ENCODE results near the gene TTI1.

The TTI1 gene

GRCh38 chr20:37973059-37973910, 60.0 kb downstream of the TTI1 start:
- Histone ChIP-seq H3K27me3 (ENCODE audit: insufficient read depth, low read length, poor library complexity) (no peaks in the 10 kb centered on the region), H3K9me3 (ENCODE audit: insufficient read depth, low read length, severe bottlenecking) (no peaks in the 10 kb centered on the region), H3K4me2 (ENCODE audit: insufficient read depth, low read length) (no peak overlapping the region), H3K79me2 (ENCODE audit: insufficient read depth, low read length) (no peaks in the 10 kb centered on the region), H3K9ac (ENCODE audit: low read depth, low read length) (no peak overlapping the region), H4K20me1 (ENCODE audit: insufficient read depth, low read length) (peaks cover 4% of the 10 kb centered on the region; the same call in 1 of the 2 replicates), H3K36me3 (ENCODE audit: insufficient read depth, low read length) (no peaks in the 10 kb centered on the region), H3K4me1 (ENCODE audit: insufficient read depth, low read length) (no peaks in the 10 kb centered on the region), H2AFZ (ENCODE audit: low read depth, low read length) (no peak overlapping the region), H3K27ac (ENCODE audit: low read length) (no peak overlapping the region), H3K4me3 (ENCODE audit: low read depth in 1 of 2, low read length in 2 of 2) (no peak overlapping the region)
- TF ChIP-seq CTCF (IDR thresholded peaks at IDR 0.05; ENCODE audit: borderline replicate concordance, extremely low read depth, low read length, poor library complexity, severe bottlenecking): no peak
- no peak for TF ChIP-seq EZH2 (IDR thresholded peaks at IDR 0.05; ENCODE audit: borderline replicate concordance, low read depth, low read length, severe bottlenecking)
- DNase-seq (no peak), ATAC-seq (ENCODE audit: insufficient read depth, low read depth) (no peak)

- no peak overlapping the region for H3K4me2 ChIP-seq (ENCODE audit: insufficient read depth, low read length)
Observed at GRCh38 chr20:37972256-37973058, 60.8 kb downstream of the TTI1 start.

GRCh38 chr20:37971561-37972127, 61.6 kb downstream of the TTI1 start:
- Histone ChIP-seq H3K27ac (ENCODE audit: low read length) (no peak overlapping the region), H3K4me2 (ENCODE audit: insufficient read depth, low read length) (no peak overlapping the region), H3K79me2 (ENCODE audit: insufficient read depth, low read length) (no peaks in the 10 kb centered on the region), H3K9ac (ENCODE audit: low read depth, low read length) (no peak overlapping the region), H2AFZ (ENCODE audit: low read depth, low read length) (no peak overlapping the region), H3K4me3 (ENCODE audit: low read depth in 1 of 2, low read length in 2 of 2) (no peak overlapping the region), H4K20me1 (ENCODE audit: insufficient read depth, low read length) (0 out of 2 replicates have a peak, but pooled peaks cover 2% of the 10 kb centered on the region), H3K4me1 (ENCODE audit: insufficient read depth, low read length) (no peaks in the 10 kb centered on the region), H3K36me3 (ENCODE audit: insufficient read depth, low read length) (no peaks in the 10 kb centered on the region), H3K27me3 (ENCODE audit: insufficient read depth, low read length, poor library complexity) (no peaks in the 10 kb centered on the region), H3K9me3 (ENCODE audit: insufficient read depth, low read length, severe bottlenecking) (no peaks in the 10 kb centered on the region)
- TF ChIP-seq EZH2 (IDR thresholded peaks at IDR 0.05; ENCODE audit: borderline replicate concordance, low read depth, low read length, severe bottlenecking): no peak
- no peak for TF ChIP-seq CTCF (IDR thresholded peaks at IDR 0.05; ENCODE audit: borderline replicate concordance, extremely low read depth, low read length, poor library complexity, severe bottlenecking)
- DNase-seq (no peak), ATAC-seq (ENCODE audit: insufficient read depth, low read depth) (no peak)

More at GRCh38 chr20:37972256-37973058, 60.8 kb downstream of the TTI1 start:
- Histone ChIP-seq H3K4me1 (ENCODE audit: insufficient read depth, low read length) (no peaks in the 10 kb centered on the region), H3K27ac (ENCODE audit: low read length) (no peak overlapping the region), H3K4me3 (ENCODE audit: low read depth in 1 of 2, low read length in 2 of 2) (no peak overlapping the region), H3K79me2 (ENCODE audit: insufficient read depth, low read length) (no peaks in the 10 kb centered on the region), H3K27me3 (ENCODE audit: insufficient read depth, low read length, poor library complexity) (no peaks in the 10 kb centered on the region), H2AFZ (ENCODE audit: low read depth, low read length) (no peak overlapping the region), H3K36me3 (ENCODE audit: insufficient read depth, low read length) (no peaks in the 10 kb centered on the region), H4K20me1 (ENCODE audit: insufficient read depth, low read length) (0 out of 2 replicates have a peak, but pooled peaks cover 4% of the 10 kb centered on the region), H3K9me3 (ENCODE audit: insufficient read depth, low read length, severe bottlenecking) (no peaks in the 10 kb centered on the region), H3K9ac (ENCODE audit: low read depth, low read length) (no peak overlapping the region)
- TF ChIP-seq CTCF (IDR thresholded peaks at IDR 0.05; ENCODE audit: borderline replicate concordance, extremely low read depth, low read length, poor library complexity, severe bottlenecking): no peak
- no peak for TF ChIP-seq EZH2 (IDR thresholded peaks at IDR 0.05; ENCODE audit: borderline replicate concordance, low read depth, low read length, severe bottlenecking)
- DNase-seq: no peak
- no peak for ATAC-seq (ENCODE audit: insufficient read depth, low read depth)
